Dendritic cell treated with granulocyte-macrophage colony-stimulating factor and Interleukin-4, amounts not matched to agents 40 ng/mL and 50 ng/mL, for 4 days (primary cell): ENCODE measurements around the gene RNF2.
A peak's percentile ranks its signal among the peaks of the same experiment; 100 is the strongest.

Experiments used
- H3K27ac Mint-ChIP-seq: one replicate; pipeline ENCODE4 v1.8.0; 2022; ENCODE audit warnings: mild to moderate bottlenecking, mixed read lengths
- H3K27me3 Mint-ChIP-seq: one replicate; pipeline ENCODE4 v1.8.0; 2022; ENCODE audit warnings: mild to moderate bottlenecking, mixed read lengths
- H3K36me3 Mint-ChIP-seq: one replicate; pipeline ENCODE4 v1.8.0; 2022; ENCODE audit warnings: low read depth, mixed read lengths
- H3K4me1 Mint-ChIP-seq: one replicate; pipeline ENCODE4 v1.8.0; 2022; ENCODE audit warnings: low read depth, mixed read lengths
- H3K4me3 Mint-ChIP-seq: one replicate; pipeline ENCODE4 v1.8.0; 2022; ENCODE audit warnings: mild to moderate bottlenecking, moderate library complexity, mixed read lengths
- H3K9me3 Mint-ChIP-seq: one replicate; pipeline ENCODE4 v1.8.0; 2022; ENCODE audit warnings: mixed read lengths
- intact Hi-C: fragments of 100-400 bp; cut with micrococcal nuclease; formaldehyde crosslinking; loops from one replicate; pipeline ENCODE4 v1.15.0; 2022

The RNF2 gene

GRCh38 chr1:185039726-185040407, 5.5 kb upstream of the RNF2 start:
- Mint-ChIP-seq H3K4me3 (no peak overlapping the region), H3K27ac (no peak overlapping the region), H3K27me3 (no peaks in the 10 kb centered on the region), H3K4me1 (peaks cover 4% of the 10 kb centered on the region), H3K9me3 (no peaks in the 10 kb centered on the region), H3K36me3 (no peaks in the 10 kb centered on the region)
- intact Hi-C loops: no loop called here

- intact Hi-C loops: no loop called here
- no peaks in the 10 kb centered on the region for H3K9me3 Mint-ChIP-seq
- no peaks in the 10 kb centered on the region for H3K27me3 Mint-ChIP-seq
- H3K4me3 Mint-ChIP-seq: no peak overlapping the region
- no peaks in the 10 kb centered on the region for H3K36me3 Mint-ChIP-seq
- H3K27ac Mint-ChIP-seq: no peak overlapping the region
- H3K4me1 Mint-ChIP-seq: peaks cover 6% of the 10 kb centered on the region
These were observed 5.0 kb upstream of the RNF2 start for GRCh38 chr1:185040408-185040735.

GRCh38 chr1:185041742-185042141, 3.6 kb upstream of the RNF2 start:
- intact Hi-C loops: no loop called here
- no peaks in the 10 kb centered on the region for H3K27me3 Mint-ChIP-seq

GRCh38 chr1:185042737-185043136, 2.6 kb upstream of the RNF2 start:
- H3K27ac Mint-ChIP-seq: no peak overlapping the region
- H3K36me3 Mint-ChIP-seq: peaks cover 5% of the 10 kb centered on the region
- intact Hi-C loops: no loop called here
- peaks cover 8% of the 10 kb centered on the region for H3K4me1 Mint-ChIP-seq
- no peak overlapping the region for H3K4me3 Mint-ChIP-seq
- no peaks in the 10 kb centered on the region for H3K27me3 Mint-ChIP-seq
- no peaks in the 10 kb centered on the region for H3K9me3 Mint-ChIP-seq

More at GRCh38 chr1:185041742-185042141, 3.6 kb upstream of the RNF2 start:
- Mint-ChIP-seq H3K27ac (no peak overlapping the region), H3K36me3 (peaks cover 5% of the 10 kb centered on the region), H3K4me1 (peaks cover 6% of the 10 kb centered on the region), H3K4me3 (no peak overlapping the region), H3K9me3 (no peaks in the 10 kb centered on the region)

DNA sequence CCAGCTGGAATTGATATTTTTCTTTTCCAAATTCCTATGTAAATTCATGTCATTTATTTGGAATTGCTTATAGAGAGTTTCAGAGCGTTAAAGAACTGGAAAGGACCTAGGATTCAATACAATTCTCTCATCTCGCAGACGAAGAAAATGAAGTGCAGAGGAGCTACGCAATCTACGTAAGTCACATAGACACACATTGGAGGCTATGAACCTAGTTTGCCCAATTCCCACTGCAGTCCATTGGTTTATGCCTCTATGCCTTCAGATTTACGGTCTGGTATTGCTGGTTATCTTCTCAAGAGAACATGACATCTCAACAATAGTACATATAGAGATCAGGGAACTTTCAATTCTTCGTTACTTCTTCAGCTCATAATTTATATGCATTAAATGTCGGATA, 971 bp upstream of the RNF2 start:
- no peaks in the 10 kb centered on the region for H3K27me3 Mint-ChIP-seq
- H3K4me3 Mint-ChIP-seq: peak overlapping the region; percentile 88
- peak overlapping the region; percentile 89 for H3K27ac Mint-ChIP-seq
- peaks cover 5% of the 10 kb centered on the region for H3K36me3 Mint-ChIP-seq
- intact Hi-C loops: no loop called here
- peaks cover 23% of the 10 kb centered on the region for H3K4me1 Mint-ChIP-seq
- H3K9me3 Mint-ChIP-seq: no peaks in the 10 kb centered on the region

DNA sequence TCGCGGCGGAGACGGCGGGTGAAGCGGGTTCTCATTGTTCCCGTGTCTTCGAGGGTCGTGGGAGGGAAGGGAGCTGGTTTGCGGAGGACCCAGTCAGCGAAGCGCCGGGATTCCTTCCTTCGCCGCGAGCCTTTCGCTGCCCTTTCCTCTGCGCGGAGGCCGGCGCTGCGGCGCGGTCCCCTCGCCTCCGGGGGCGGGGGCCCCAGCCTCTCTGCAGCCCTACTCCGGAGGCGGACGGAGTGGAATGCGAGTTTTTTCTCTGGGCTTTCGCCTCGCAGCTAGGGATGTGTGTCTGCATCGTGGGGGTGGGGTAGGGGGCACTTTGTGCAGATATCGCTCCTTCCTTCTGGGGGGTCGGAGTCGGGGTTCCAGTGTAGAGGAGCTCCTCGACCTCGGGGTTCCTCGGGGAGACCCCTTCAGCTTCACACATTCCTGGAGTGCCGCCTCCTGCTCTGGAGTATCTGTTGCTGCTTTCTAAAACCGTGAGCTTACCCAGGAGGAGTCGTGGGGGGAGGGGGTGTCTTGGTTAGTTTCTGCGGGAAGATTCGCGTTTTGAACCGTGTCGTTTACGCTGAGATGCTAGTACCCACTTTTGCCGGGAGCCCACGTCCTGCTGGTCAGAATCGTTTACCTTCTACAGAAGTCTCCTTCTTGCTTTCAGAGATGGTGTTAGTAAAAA, 595 bp downstream of the RNF2 start:
- intact Hi-C loops: loop anchor here (2.0 to 5.0 kb wide), 2 partner anchors 29 to 111 kb away; partner anchors contain the start of genes SWT1 and TRMT1L
- peaks cover 5% of the 10 kb centered on the region for H3K36me3 Mint-ChIP-seq
- peak overlapping the region; percentile 88 for H3K4me3 Mint-ChIP-seq
- H3K9me3 Mint-ChIP-seq: no peaks in the 10 kb centered on the region
- no peaks in the 10 kb centered on the region for H3K27me3 Mint-ChIP-seq
- H3K27ac Mint-ChIP-seq: peak overlapping the region; percentile 89
- peaks cover 38% of the 10 kb centered on the region for H3K4me1 Mint-ChIP-seq

GRCh38 chr1:185046668-185047067, 1.3 kb downstream of the RNF2 start:
- intact Hi-C loops: loop anchor here (2.0 to 5.0 kb wide), 2 partner anchors 30 to 111 kb away; partner anchors contain the start of genes SWT1 and TRMT1L
- H3K4me1 Mint-ChIP-seq: peaks cover 46% of the 10 kb centered on the region
- H3K27me3 Mint-ChIP-seq: no peaks in the 10 kb centered on the region
- peak overlapping the region; percentile 88 for H3K4me3 Mint-ChIP-seq
- no peaks in the 10 kb centered on the region for H3K9me3 Mint-ChIP-seq
- peaks cover 5% of the 10 kb centered on the region for H3K36me3 Mint-ChIP-seq
- H3K27ac Mint-ChIP-seq: peak overlapping the region; percentile 89

- no peak overlapping the region for H3K27ac Mint-ChIP-seq
- no peak overlapping the region for H3K4me3 Mint-ChIP-seq
- H3K9me3 Mint-ChIP-seq: no peaks in the 10 kb centered on the region
- peaks cover 18% of the 10 kb centered on the region for H3K36me3 Mint-ChIP-seq
- H3K27me3 Mint-ChIP-seq: no peaks in the 10 kb centered on the region
- intact Hi-C loops: loop anchor here (5.0 kb wide), 1 partner anchor 108 kb away; the partner anchor contains the start of genes SWT1 and TRMT1L
- H3K4me1 Mint-ChIP-seq: peaks cover 58% of the 10 kb centered on the region
These were observed 4.3 kb downstream of the RNF2 start for GRCh38 chr1:185049670-185050069.

GRCh38 chr1:185050823-185051451, 5.6 kb downstream of the RNF2 start:
- H3K9me3 Mint-ChIP-seq: no peaks in the 10 kb centered on the region
- intact Hi-C loops: no loop called here
- H3K27ac Mint-ChIP-seq: no peak overlapping the region
- no peaks in the 10 kb centered on the region for H3K27me3 Mint-ChIP-seq
- peak overlapping the region; percentile 6 for H3K4me3 Mint-ChIP-seq
- H3K36me3 Mint-ChIP-seq: peaks cover 17% of the 10 kb centered on the region
- H3K4me1 Mint-ChIP-seq: peaks cover 54% of the 10 kb centered on the region

GRCh38 chr1:185053204-185053603, 7.8 kb downstream of the RNF2 start:
- H3K36me3 Mint-ChIP-seq: peaks cover 13% of the 10 kb centered on the region
- H3K4me3 Mint-ChIP-seq: no peak overlapping the region
- peaks cover 56% of the 10 kb centered on the region for H3K4me1 Mint-ChIP-seq
- no peaks in the 10 kb centered on the region for H3K27me3 Mint-ChIP-seq
- no peaks in the 10 kb centered on the region for H3K9me3 Mint-ChIP-seq
- intact Hi-C loops: no loop called here
- peak overlapping the region; percentile 68 for H3K27ac Mint-ChIP-seq

DNA sequence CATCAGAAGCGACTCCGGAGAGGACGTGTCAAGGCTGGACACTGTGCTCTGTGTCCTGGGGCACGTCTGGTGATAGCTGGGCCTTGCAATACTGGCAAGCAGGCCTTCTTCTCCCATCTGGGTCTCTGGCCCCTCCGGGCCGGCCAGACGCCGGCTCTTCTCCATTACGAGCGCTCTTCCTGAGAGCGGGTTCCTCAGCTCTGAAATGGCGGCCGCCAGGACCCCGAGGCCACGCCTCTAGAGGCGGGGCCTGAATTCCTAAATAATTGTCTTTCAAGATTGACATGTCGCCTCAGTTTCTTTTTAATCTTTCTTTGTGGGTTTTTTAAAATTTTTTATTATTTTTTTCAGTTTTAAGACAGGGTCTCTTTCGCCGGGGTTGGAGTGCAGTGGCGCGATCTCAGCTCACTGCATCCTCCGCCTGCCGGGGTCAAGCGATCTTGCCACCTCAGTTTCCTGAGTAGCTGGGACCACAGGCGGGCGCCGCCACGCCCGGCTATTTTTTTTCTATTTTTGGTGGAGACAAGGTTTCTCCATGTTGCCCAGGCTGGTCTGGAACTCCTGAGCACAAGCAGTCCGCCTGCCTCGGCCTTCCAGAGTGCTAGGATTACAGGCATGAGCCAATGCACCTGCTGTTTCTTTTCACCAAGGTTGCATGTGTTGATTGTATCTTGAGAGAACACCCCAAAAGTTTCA, 9.2 kb downstream of the RNF2 start:
- H3K4me1 Mint-ChIP-seq: peaks cover 48% of the 10 kb centered on the region
- H3K27me3 Mint-ChIP-seq: no peaks in the 10 kb centered on the region

GRCh38 chr1:185058110-185058509, 12.8 kb downstream of the RNF2 start:
- H3K27ac Mint-ChIP-seq: peak overlapping the region; percentile 75
- H3K4me3 Mint-ChIP-seq: peak overlapping the region; percentile 59
- H3K27me3 Mint-ChIP-seq: no peaks in the 10 kb centered on the region
- H3K4me1 Mint-ChIP-seq: peaks cover 46% of the 10 kb centered on the region
- intact Hi-C loops: no loop called here
- no peaks in the 10 kb centered on the region for H3K9me3 Mint-ChIP-seq
- H3K36me3 Mint-ChIP-seq: peaks cover 3% of the 10 kb centered on the region

More for the DNA sequence above, 9.2 kb downstream of the RNF2 start:
- H3K27ac Mint-ChIP-seq: no peak overlapping the region
- intact Hi-C loops: no loop called here
- H3K9me3 Mint-ChIP-seq: no peaks in the 10 kb centered on the region
- H3K36me3 Mint-ChIP-seq: peaks cover 13% of the 10 kb centered on the region
- H3K4me3 Mint-ChIP-seq: no peak overlapping the region

DNA sequence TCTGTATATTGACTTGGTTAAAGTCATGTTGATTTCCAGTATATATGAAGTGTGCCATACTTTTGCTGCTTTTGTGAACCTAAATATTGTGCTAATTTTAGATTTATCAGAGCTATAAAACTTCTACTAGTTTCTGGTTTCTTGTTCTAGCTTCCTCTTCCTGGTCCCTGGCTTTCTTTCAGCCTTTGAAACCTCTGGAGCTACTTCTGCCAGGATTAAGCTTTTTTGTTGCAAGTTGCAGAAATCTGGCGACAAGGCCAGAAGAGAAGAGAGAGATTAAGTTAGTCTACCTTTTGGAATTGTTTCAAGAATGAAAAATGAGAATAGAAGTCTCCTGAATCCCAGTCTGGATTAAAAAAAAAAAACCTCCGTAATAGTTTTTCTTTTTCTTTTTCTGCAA, 13.5 kb downstream of the RNF2 start:
- no peaks in the 10 kb centered on the region for H3K27me3 Mint-ChIP-seq
- H3K36me3 Mint-ChIP-seq: no peaks in the 10 kb centered on the region
- H3K27ac Mint-ChIP-seq: peak overlapping the region; percentile 75
- intact Hi-C loops: no loop called here
- peak overlapping the region; percentile 59 for H3K4me3 Mint-ChIP-seq
- H3K4me1 Mint-ChIP-seq: peaks cover 49% of the 10 kb centered on the region
- no peaks in the 10 kb centered on the region for H3K9me3 Mint-ChIP-seq
